HG03460 (cell line): ENCODE data around the gene KDM6B.
A peak's percentile ranks its signal among the peaks of the same experiment; 100 is the strongest.
"Not testable (repeated sequence)": the region's sequence is repeated elsewhere in the genome, so short reads cannot be mapped to it uniquely, and the experiment has no call there.

Experiments used
- ATAC-seq: cut with Tn5 transposase; IDR thresholded peaks from one replicate; pipeline ENCODE4 v1.9.1; 2021; ENCODE audit not compliant: unreplicated experiment

The KDM6B gene

GRCh38 chr17:7852262-7852670 is 18.2 kb downstream of the KDM6B start:
- no peak for ATAC-seq

- ATAC-seq = no peak
Measured at GRCh38 chr17:7852919-7853690, 19.1 kb downstream of the KDM6B start.

- no peak for ATAC-seq
Measured at GRCh38 chr17:7853691-7854038, 19.6 kb downstream of the KDM6B start.

DNA sequence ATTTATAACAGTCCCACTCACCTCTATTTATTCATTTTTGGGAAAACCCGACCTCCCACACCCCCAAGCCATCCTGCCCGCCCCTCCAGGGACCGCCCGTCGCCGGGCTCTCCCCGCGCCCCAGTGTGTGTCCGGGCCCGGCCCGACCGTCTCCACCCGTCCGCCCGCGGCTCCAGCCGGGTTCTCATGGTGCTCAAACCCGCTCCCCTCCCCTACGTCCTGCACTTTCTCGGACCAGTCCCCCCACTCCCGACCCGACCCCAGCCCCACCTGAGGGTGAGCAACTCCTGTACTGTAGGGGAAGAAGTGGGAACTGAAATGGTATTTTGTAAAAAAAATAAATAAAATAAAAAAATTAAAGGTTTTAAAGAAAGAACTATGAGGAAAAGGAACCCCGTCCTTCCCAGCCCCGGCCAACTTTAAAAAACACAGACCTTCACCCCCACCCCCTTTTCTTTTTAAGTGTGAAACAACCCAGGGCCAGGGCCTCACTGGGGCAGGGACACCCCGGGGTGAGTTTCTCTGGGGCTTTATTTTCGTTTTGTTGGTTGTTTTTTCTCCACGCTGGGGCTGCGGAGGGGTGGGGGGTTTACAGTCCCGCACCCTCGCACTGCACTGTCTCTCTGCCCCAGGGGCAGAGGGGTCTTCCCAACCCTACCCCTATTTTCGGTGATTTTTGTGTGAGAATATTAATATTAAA is 20.2 kb downstream of the KDM6B start:
- ATAC-seq = no peak

DNA sequence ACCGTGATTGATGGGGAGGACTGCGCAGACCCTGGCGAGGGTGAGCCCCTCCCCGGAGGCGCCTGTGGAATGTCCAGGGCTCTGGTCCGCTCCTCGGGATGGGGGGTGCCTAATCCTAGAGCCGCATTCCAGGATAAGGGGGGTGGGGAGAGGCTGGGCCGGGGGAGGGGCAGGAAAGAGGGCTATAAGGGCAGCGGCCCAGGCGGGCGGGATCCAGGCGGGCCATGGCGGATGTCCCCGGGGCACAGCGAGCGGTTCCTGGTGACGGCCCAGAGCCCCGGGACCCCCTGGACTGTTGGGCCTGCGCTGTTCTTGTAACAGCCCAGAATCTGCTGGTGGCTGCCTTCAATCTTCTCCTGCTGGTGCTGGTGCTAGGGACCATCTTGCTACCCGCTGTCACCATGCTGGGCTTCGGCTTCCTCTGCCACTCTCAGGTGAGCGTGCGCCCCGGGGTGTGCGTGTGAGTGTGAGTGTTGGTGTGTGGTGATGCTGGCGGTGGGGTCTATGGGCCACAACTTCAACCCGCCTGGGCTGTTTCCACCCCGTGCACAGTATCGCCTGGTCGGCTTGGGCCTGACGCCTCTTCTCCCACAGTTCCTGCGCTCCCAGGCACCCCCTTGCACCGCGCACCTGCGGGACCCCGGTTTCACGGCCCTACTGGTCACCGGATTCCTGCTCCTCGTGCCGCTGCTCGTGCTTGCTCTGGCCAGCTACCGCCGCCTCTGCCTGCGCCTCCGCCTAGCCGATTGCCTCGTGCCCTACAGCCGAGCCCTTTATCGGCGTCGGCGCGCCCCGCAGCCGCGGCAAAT is 21.0 kb downstream of the KDM6B start, which contains the start of gene TMEM88:
Gene TMEM88, plus strand, starts transcription at position 216 of the 809 bp plus-strand sequence. Its CDS starts 9 bp downstream, at position 225.
- ATAC-seq = no peak

GRCh38 chr17:7855660-7856010 is 21.6 kb downstream of the KDM6B start:
- no peak for ATAC-seq

DNA sequence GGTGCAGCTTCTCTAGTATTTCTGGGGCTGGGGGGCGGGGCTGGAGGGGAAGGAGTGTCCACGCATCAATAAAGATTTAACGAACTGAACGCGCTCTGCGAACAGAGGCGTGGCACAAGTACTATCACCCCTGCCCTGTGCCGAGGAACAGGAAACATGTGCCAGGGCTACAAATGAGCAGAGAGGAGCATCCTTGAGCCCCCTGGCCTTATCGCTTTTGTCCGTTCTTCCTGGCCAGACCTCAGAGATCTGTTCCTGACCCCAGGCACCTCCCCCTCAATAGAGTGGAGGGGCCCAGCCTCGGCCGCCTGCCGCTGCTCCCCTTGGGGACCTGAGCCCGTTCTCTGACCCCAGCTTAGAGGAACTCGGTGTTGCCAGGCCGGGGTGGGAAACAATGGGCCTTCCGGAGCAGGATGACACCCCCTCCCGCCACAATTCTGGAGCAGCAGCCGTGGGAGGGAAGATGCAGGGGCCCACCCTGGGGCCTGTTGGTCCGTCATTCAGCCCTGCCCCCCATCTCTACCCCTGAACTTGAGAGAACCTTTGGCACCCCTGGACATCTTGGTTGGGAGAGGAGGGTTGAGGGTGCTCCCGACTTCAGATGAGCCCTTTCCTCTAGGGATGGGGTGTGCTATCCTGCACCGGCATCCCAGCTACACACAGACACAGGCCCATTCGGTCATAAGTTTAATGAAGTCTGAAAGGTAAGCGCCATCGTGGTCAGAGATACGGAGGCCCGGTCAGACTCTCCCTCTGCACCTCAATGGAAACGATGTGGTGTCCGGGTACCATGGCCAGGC is 22.2 kb downstream of the KDM6B start:
- no peak for ATAC-seq

- ATAC-seq = peak; percentile 73
Measured at GRCh38 chr17:7856811-7857712, 23.0 kb downstream of the KDM6B start, which contains the start of gene NAA38. TSS of gene NAA38 (minus strand) at chr17:7857559. CDS start at chr17:7857463, 96 bp downstream.

GRCh38 chr17:7857713-7858521 is 23.9 kb downstream of the KDM6B start, which contains the start of gene CYB5D1:
TSS of gene CYB5D1 (plus strand) at chr17:7858003. CDS start at chr17:7858135, 132 bp downstream.
- ATAC-seq = peak; percentile 33

DNA sequence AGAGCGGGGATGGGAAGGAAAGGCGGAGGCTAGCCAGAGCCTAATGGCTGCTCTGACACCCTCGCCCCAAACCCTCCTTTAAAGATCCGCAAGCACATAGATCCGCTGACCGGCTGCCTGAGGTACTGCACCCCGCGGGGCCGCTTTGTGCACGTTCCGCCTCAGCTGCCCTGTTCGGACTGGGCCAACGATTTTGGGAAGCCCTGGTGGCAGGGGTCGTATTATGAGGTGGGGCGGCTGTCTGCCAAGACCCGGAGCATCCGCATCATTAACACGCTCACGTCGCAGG is 24.4 kb downstream of the KDM6B start:
- no peak for ATAC-seq

- no peak for ATAC-seq
Measured at GRCh38 chr17:7859028-7859427, 25.0 kb downstream of the KDM6B start.

DNA sequence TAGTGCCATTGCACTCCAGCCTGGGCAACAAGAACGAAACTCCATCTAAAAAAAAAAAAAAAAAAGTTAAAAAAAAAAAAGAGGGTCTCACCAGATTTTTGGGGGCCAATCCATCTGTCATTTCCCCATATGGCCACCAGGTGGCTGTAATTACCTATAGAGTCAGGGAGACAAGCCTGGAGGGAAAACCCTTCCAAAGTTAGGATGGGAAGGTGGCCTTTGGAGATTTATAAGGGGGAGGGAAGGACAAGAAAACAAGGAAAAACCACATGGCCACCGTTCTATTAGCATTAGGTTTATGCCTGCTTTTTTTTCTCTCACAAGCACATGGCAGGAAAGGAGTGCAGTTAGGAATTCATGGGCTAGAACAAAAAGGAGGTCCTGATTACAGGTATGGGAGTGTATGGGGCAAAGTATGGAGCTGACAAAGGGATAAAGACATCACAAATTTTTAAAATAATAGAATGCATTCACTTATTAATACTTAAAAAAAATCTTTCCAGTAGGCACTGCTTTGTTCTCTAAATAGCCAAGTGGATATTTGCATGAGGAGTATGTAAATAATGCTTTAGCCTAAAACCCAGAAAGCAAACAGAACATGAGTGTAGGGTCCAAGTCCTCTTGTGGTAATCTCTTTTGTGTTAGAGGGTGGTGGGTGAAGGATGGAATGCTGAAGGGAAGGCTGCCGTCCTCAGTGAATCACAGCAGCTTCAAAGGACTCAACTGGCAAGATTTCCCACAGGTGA is 28.8 kb downstream of the KDM6B start:
- no peak for ATAC-seq

DNA sequence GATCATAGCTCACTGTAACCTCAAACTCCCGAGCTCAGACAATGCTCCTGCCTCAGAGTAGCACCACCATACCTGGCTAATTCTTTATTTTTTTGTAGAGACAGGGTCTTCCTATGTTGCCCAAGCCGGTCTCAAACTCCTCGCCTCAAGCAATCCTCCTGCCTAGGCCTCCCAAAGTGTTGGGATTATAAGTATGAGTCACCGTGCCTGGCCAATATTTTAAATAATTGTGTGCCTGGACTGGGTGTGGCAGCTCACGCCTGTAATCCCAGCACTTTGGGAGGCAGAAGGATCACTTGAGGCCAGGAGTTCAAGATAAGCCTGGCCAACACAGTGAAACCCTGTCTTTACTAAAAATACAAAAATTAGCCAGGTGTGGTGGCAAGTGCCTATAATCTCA is 30.4 kb downstream of the KDM6B start:
- not testable (repeated sequence) for ATAC-seq

DNA sequence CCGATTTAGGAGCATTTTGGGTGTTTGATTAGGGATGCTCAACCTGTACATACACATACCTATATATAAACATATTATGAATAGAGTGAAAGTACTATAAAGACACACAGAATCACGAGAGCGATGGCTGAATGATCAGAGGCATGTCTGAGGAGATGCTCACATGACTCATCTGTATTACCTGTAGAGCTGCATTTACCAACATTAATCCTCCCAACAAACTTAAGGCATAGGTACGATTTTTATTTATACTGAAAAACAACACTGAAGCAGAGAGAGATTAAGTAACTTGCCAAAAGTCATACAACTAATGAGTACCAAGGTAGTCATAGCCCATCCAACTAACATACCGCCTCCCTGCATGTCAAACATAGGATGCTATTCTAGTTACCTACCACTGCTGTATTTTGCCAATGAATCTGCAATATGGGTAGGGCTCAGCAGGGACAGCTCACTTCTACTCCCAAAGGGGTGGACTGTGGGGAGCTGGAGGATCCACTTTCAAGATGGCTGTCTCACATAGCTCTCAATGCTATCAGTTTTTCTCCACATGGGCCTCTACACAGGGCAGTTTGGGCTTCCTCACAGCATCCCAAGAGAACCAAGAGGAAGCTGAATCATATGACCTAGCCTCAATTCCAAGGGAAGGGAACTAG is 31.1 kb downstream of the KDM6B start:
- no peak for ATAC-seq

DNA sequence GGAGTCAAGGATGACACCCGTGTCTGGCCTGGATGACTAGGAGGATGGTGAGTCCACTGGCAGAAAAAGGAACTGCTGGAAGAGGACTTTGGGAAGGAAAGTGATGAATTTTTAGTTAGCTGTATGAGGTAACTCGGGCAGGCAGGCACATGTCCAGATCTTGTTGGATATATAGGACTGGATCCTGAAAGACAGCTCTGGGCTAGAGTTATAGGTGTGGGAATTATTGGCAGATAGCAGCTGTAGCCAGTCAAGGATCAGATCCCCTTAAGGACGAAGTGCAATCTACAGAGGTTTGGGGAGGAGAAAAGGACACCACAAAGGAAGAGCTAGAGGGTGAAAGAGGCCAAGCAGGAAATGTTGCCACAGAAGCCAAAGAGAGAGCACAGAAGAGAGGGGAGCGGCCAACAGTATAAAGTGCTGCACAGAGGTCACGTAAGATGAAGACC is 33.9 kb downstream of the KDM6B start:
- ATAC-seq = no peak

- ATAC-seq = no peak
Measured at GRCh38 chr17:7873051-7873450, 39.0 kb downstream of the KDM6B start.

DNA sequence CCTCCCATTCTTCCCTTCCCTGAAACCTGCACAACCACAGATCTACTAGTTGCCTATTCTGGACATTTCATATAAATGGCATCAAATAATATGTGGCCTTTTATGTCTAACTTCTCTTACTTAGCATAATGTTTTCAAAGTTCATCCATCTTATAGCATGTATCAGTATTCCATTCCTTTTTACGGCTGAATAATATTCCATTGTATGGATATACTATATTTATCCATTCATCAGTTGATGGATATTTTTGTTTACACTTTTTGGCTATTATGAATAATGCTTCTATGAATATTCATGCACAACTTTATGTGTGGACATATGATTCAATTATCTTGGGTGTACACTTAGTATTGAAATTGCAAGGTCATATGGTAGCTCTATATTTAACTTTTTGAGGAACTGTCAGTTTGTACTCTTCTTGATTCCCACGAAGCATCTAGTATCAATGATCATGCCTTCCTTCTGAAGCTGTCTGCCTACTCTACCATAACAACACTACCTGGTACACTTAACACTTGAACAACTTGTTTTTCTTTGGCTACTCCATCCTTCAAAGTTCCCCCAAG is 41.9 kb downstream of the KDM6B start:
- no peak for ATAC-seq
